Prostate gland (tissue), 2 donors: ENCODE results near the gene PLCB3. TPM values are rescaled to one million over a fixed set of nuclear protein-coding genes. Genes with fewer than 3 reads are reported as not detected.

Experiments used
- DNase-seq: peaks from one replicate; pipeline ENCODE4 v3.0.0-alpha.2; 2019; ENCODE audit warnings: low spot score
- H3K27ac ChIP-seq, 2 donors: fragments of 200-600 bp; sonication (generic); 2 replicates each; pipeline ENCODE4 v1.5.1; 2017 to 2019
- H3K27me3 ChIP-seq: fragments of 200-600 bp; sonication (generic); replicated peaks from 2 replicates; pipeline ENCODE4 v1.5.1; 2019; ENCODE audit not compliant: insufficient read depth
- H3K36me3 ChIP-seq, 2 donors: fragments of 200-600 bp; sonication (generic); 1 replicate in 1 of 2; 2 replicates in 1 of 2; pipeline versions ENCODE4 v1.5.1 to v1.8.1; 2017 to 2019
- H3K4me1 ChIP-seq: fragments of 200-600 bp; sonication (generic); replicated peaks from 2 replicates; pipeline ENCODE4 v1.5.1; 2019
- H3K4me3 ChIP-seq, 2 donors: fragments of 200-600 bp; sonication (generic); 2 replicates each; pipeline ENCODE4 v1.5.1; 2017 to 2019
- H3K9me3 ChIP-seq: fragments of 200-600 bp; sonication (generic); 2 replicates; pipeline ENCODE4 v1.5.1; 2017
- CTCF ChIP-seq, 4 experiments: fragments of 200-600 bp in 2 of 4; fragments of 450-650 bp in 2 of 4; sonication (generic) in 2 of 4; IDR thresholded peaks; 1 replicate in 3 of 4; 2 replicates in 1 of 4; pipeline ENCODE4 v1.5.1; 2016 to 2019; ENCODE audit warnings: antibody characterized with exemption in 4 of 4, mild to moderate bottlenecking in 2 of 4, moderate library complexity in 2 of 4
- POLR2A ChIP-seq: fragments of 450-650 bp; IDR thresholded peaks from one replicate; pipeline ENCODE4 v1.6.1; 2016; ENCODE audit warnings: antibody characterized with exemption, mild to moderate bottlenecking
- POLR2AphosphoS5 ChIP-seq: sonication (generic); formaldehyde crosslinking; IDR thresholded peaks from one replicate; pipeline ENCODE4 v1.6.1; 2017; ENCODE audit warnings: antibody characterized with exemption
- WGBS: methylation state at CpG from one replicate; pipeline ENCODE4 v1.1.5; 2018; 5-methylcytosine and 5-hydroxymethylcytosine counted together
- intact Hi-C: fragments of 100-400 bp; cut with DNase I; formaldehyde crosslinking; loops from one replicate; pipeline ENCODE4 v1.14.2; 2022
- total RNA-seq, 2 donors: library from RNA; depleted of rRNA; stranded (reverse); fragments of >200 nt; gene quantifications; one replicate each; pipeline ENCODE4 v1.1.0, GENCODE V29; 2016

PLCB3 gene
- total RNA-seq, 2 donors from 2014 or later, result 26.3 to 43.1 TPM

GRCh38 chr11:64224891-64225607 is 26.3 kb upstream of the PLCB3 start:
- Histone ChIP-seq H3K4me3 (peak overlapping the region; percentile 51 to 92), H3K4me1 (peaks cover 20% of the 10 kb centered on the region)

GRCh38 chr11:64225608-64226506 is 25.5 kb upstream of the PLCB3 start, which contains the start of the genes NUDT22 and TRPT1:
Gene NUDT22, plus strand, starts transcription at chr11:64226274. Its CDS starts 379 bp downstream, at chr11:64226653.
Gene TRPT1, minus strand, starts transcription at chr11:64226186. Its CDS starts 326 bp downstream, at chr11:64225860.
- peak within 1 kb of the TSS; percentile 86 to 88 for H3K27ac ChIP-seq
- peak in 1 of 4 experiments; percentile 24 for TF ChIP-seq CTCF (IDR thresholded peaks at IDR 0.05)
- peak; percentile 86 for TF ChIP-seq POLR2A
- TF ChIP-seq POLR2AphosphoS5, result peak; percentile 96
- H3K36me3 ChIP-seq, result no peaks in the 10 kb centered on the region
- peak within 1 kb of the TSS; percentile 51 to 92 for H3K4me3 ChIP-seq
- intact Hi-C loops, result no loop called here
- peaks cover 20% of the 10 kb centered on the region for H3K4me1 ChIP-seq
- DNase-seq, result peak; percentile 90
- no peaks in the 10 kb centered on the region for H3K27me3 ChIP-seq
- H3K9me3 ChIP-seq, result no peaks in the 10 kb centered on the region
- WGBS, result 1% methylated on average over 50 of the region's 54 CpGs

More at GRCh38 chr11:64224891-64225607, 26.3 kb upstream of the PLCB3 start:
- H3K9me3 ChIP-seq, result no peaks in the 10 kb centered on the region
- peak overlapping the region; percentile 86 to 88 for H3K27ac ChIP-seq
- no peaks in the 10 kb centered on the region for H3K27me3 ChIP-seq
- H3K36me3 ChIP-seq, result no peaks in the 10 kb centered on the region
- no peak for DNase-seq
- WGBS, result 52% methylated on average over 16 of the region's 22 CpGs
- TF ChIP-seq CTCF (IDR thresholded peaks at IDR 0.05), result no peak
- no peak for TF ChIP-seq POLR2AphosphoS5
- no peak for TF ChIP-seq POLR2A
- intact Hi-C loops, result no loop called here

GRCh38 chr11:64226507-64227051 is 24.8 kb upstream of the PLCB3 start:
- Histone ChIP-seq H3K36me3 (no peaks in the 10 kb centered on the region), H3K4me1 (peaks cover 20% of the 10 kb centered on the region), H3K27ac (peak overlapping the region; percentile 86 to 88), H3K9me3 (no peaks in the 10 kb centered on the region), H3K27me3 (no peaks in the 10 kb centered on the region), H3K4me3 (peak overlapping the region; percentile 51 to 92)
- TF ChIP-seq POLR2AphosphoS5, result no peak
- no peak for TF ChIP-seq CTCF (IDR thresholded peaks at IDR 0.05)
- no peak for TF ChIP-seq POLR2A
- intact Hi-C loops, result loop anchor here (1.0 kb wide), 1 partner anchor 11 kb away; no protein-coding TSS in a partner anchor
- no peak for DNase-seq
- WGBS, result 12% methylated on average over 25 of the region's 26 CpGs

GRCh38 chr11:64227405-64227956 is 23.8 kb upstream of the PLCB3 start:
- DNase-seq, result no peak
- intact Hi-C loops, result loop anchor here (1.0 kb wide), 1 partner anchor 10 kb away; no protein-coding TSS in a partner anchor
- Histone ChIP-seq H3K27me3 (no peaks in the 10 kb centered on the region), H3K36me3 (no peaks in the 10 kb centered on the region), H3K4me1 (peaks cover 20% of the 10 kb centered on the region), H3K9me3 (no peaks in the 10 kb centered on the region), H3K4me3 (peak overlapping the region; percentile 51 to 92), H3K27ac (peak overlapping the region; percentile 86 to 88)
- no peak for TF ChIP-seq POLR2A
- no peak for TF ChIP-seq POLR2AphosphoS5
- no peak for TF ChIP-seq CTCF (IDR thresholded peaks at IDR 0.05)
- WGBS, result 60% methylated on average over 3 of the region's 3 CpGs
